PFSK-1 (cell line): ENCODE results near the gene ZNF581.
A peak's percentile ranks its signal among the peaks of the same experiment; 100 is the strongest.

ENCODE experiments used
- FOXP2 ChIP-seq: optimal IDR thresholded peaks from 2 replicates; pipeline ENCODE3; 2011; ENCODE audit warnings: borderline replicate concordance, control low read depth, inconsistent platforms; ENCODE audit not compliant: insufficient read depth; ENCODE audit errors: extremely low read length, extremely low read depth
- POLR2AphosphoS5 ChIP-seq: IDR thresholded peaks from 2 replicates; pipeline ENCODE4 v1.6.1; 2012; ENCODE audit warnings: low read depth, mild to moderate bottlenecking, control low read depth, low read length, moderate library complexity
- SIN3A ChIP-seq: IDR thresholded peaks from 2 replicates; pipeline ENCODE4 v1.6.1; 2012; ENCODE audit warnings: mild to moderate bottlenecking, low read length, moderate library complexity, borderline replicate concordance; ENCODE audit not compliant: insufficient read depth
- TAF1 ChIP-seq: IDR thresholded peaks from 2 replicates; pipeline ENCODE4 v1.6.1; 2012; ENCODE audit warnings: low read length, control low read depth, borderline replicate concordance; ENCODE audit not compliant: insufficient read depth
- TF ChIP-seq, protein P1 (sequence below), 2 experiments: IDR thresholded peaks; 2 replicates each; pipeline versions ENCODE4 v1.6.1 to v1.8.0; 2011 to 2012; ENCODE audit warnings: low read depth in 2 of 2, low read length in 2 of 2, control low read depth in 1 of 2, inconsistent platforms in 1 of 2, mild to moderate bottlenecking in 1 of 2, moderate library complexity in 1 of 2; ENCODE audit not compliant: insufficient read depth in 1 of 2

ZNF581 gene

DNA sequence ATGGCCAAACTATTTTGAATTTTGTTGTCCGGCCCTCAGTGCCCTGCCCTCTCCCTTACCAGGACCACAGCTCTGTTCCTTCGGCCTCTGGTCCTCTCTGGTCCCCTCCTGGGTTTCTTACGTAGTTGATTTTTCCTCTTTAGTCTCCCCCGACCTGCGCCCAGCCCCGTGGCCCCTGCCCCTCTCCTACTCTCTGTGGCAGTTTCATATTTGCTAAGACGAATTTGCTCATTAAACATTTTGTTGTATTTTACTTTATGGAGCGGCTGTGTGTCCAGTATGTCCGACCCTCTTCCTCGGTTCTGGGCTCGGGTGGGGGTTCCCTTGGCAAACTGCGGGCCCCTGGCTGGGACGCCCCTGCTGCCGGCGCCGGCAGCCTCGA is 31.0 kb downstream of the ZNF581 start:
- TF ChIP-seq SIN3A (no peak), TAF1 (no peak), FOXP2 (no peak), POLR2AphosphoS5 (no peak)
- TF ChIP-seq, protein P1, sequence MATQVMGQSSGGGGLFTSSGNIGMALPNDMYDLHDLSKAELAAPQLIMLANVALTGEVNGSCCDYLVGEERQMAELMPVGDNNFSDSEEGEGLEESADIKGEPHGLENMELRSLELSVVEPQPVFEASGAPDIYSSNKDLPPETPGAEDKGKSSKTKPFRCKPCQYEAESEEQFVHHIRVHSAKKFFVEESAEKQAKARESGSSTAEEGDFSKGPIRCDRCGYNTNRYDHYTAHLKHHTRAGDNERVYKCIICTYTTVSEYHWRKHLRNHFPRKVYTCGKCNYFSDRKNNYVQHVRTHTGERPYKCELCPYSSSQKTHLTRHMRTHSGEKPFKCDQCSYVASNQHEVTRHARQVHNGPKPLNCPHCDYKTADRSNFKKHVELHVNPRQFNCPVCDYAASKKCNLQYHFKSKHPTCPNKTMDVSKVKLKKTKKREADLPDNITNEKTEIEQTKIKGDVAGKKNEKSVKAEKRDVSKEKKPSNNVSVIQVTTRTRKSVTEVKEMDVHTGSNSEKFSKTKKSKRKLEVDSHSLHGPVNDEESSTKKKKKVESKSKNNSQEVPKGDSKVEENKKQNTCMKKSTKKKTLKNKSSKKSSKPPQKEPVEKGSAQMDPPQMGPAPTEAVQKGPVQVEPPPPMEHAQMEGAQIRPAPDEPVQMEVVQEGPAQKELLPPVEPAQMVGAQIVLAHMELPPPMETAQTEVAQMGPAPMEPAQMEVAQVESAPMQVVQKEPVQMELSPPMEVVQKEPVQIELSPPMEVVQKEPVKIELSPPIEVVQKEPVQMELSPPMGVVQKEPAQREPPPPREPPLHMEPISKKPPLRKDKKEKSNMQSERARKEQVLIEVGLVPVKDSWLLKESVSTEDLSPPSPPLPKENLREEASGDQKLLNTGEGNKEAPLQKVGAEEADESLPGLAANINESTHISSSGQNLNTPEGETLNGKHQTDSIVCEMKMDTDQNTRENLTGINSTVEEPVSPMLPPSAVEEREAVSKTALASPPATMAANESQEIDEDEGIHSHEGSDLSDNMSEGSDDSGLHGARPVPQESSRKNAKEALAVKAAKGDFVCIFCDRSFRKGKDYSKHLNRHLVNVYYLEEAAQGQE (IDR thresholded peaks at IDR 0.05; ENCODE audit: insufficient read depth in 1 of 2, low read depth in 2 of 2, low read length in 2 of 2), result no peak

- TF ChIP-seq POLR2AphosphoS5 (peak; percentile 78), TAF1 (no peak), FOXP2 (peak; percentile 86)
Measured at GRCh38 chr19:55674841-55675660, 31.6 kb downstream of the ZNF581 start, which contains the start of gene EPN1. Gene EPN1 (plus strand): TSS chr19:55675226. CDS start chr19:55678628, 3,402 bp downstream.

DNA sequence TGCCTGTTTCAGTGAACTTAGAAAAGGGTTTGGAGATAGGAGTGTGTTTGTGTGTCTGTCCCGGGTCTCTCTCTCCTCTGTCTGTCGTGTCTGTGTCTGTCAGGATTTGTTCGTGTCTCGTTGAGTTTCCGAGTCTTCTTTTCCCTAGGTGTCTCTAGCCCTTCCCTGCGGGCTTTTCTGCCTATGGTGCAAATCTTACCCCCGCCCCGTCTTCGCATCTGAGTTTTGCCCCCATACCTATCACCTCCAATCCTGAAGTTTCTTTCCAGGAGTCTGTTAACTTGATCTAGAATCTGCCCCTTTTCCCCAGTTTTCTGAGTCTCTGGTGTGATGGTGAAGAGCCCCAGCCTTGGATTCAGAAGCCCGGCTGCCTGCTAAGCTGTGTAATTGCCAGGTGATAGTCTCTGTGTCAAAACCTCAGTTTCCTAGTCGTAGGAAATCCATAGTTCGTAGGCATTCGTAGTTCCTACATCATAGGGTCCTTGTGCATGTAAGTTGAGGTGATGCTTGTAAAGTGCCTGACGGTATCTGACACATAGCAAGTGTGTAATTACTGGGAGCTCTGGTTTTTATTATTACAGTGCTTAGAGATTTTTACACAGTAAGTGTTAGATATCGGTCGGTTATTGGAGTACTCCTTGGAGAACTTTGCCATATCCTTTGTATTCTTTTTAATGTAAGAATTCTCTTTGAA is 32.4 kb downstream of the ZNF581 start:
- no peak for TF ChIP-seq TAF1
- 0 out of 2 replicates have a peak, but pooled peaks have one; percentile 27 for TF ChIP-seq SIN3A
- TF ChIP-seq, protein P1 (IDR thresholded peaks at IDR 0.05; ENCODE audit: insufficient read depth in 1 of 2, low read depth in 2 of 2, low read length in 2 of 2), result no peak

- no peak for TF ChIP-seq SIN3A
- TF ChIP-seq, protein P1 (IDR thresholded peaks at IDR 0.05; ENCODE audit: insufficient read depth in 1 of 2, low read depth in 2 of 2, low read length in 2 of 2), result no peak
- no peak for TF ChIP-seq FOXP2
- no peak for TF ChIP-seq POLR2AphosphoS5
- TF ChIP-seq TAF1, result no peak
Measured at GRCh38 chr19:55676383-55676782, 32.9 kb downstream of the ZNF581 start.

DNA sequence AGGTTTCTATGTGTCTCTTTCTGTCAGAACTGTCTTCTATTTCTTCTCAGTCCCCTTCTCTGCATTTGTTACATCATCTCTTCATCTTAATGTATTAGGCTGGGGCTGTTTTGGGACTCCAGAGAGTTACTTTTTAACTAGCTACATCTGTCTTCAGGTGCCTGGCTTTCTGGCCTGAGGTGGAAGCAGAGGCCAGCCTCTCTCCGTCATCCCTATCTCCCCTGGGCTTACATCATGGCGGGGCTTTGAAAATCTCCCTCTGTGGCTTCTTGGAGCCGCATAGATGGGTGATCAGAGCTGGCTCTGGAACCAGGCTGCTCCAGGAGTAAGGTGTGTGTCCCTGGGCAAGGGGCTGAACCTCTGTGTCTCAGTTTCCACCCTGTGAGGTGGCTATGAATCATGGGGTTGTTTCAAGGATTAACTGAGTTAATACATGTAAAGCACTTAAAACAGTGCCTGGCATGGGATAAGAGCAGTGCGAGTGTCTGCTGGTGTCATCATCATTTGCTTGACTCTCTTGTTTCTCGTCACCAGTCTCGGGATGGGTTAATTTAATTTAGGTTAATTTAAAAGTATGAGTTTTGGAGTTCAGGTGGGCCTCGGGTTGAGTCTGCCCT is 33.5 kb downstream of the ZNF581 start:
- TF ChIP-seq TAF1 (no peak), SIN3A (no peak), FOXP2 (no peak), POLR2AphosphoS5 (no peak)
- TF ChIP-seq, protein P1 (IDR thresholded peaks at IDR 0.05; ENCODE audit: insufficient read depth in 1 of 2, low read depth in 2 of 2, low read length in 2 of 2), result no peak
